LNCAP (cell line): ENCODE data around the gene ANKRD33.

ENCODE experiments used
- TF ChIP-seq, protein P1 (sequence below): fragments of 450-650 bp; IDR thresholded peaks from 2 replicates; pipeline ENCODE4 v1.5.1; 2017; ENCODE audit warnings: mild to moderate bottlenecking

The ANKRD33 gene

DNA sequence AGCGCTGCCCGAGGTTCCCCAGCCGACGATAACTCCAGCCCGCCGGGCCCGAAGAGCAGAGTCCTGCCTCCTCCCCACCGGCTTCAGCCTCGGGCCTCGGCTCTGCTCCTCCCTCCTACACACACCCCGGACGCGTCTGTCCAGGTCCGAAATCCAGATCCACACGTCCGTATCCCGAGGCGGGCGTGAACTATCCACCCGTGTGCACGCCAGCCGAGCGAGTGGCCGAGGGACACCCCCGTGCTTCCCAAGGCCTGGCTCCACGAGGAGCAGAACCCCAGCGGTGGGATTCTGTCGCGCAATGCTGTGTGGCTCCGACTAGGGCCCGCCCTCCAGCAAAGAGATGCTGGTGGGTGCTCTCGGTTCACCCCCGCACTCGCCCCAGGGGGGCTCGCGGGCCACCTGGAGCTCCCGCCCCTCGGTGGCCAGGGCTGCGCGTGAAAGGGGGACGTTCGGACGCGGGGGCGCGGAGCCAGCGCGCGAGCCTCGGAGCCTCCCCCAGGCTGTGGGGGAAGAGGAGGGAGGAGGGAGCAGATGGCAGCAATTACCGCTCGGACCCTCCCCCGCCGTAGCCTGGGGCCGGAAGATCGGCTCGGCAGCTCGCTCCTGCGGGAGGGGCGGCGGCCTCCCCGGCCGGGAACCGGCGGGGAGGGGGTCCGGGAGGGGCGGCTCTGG lies 18.9 kb upstream of the ANKRD33 start:
- TF ChIP-seq, protein P1, sequence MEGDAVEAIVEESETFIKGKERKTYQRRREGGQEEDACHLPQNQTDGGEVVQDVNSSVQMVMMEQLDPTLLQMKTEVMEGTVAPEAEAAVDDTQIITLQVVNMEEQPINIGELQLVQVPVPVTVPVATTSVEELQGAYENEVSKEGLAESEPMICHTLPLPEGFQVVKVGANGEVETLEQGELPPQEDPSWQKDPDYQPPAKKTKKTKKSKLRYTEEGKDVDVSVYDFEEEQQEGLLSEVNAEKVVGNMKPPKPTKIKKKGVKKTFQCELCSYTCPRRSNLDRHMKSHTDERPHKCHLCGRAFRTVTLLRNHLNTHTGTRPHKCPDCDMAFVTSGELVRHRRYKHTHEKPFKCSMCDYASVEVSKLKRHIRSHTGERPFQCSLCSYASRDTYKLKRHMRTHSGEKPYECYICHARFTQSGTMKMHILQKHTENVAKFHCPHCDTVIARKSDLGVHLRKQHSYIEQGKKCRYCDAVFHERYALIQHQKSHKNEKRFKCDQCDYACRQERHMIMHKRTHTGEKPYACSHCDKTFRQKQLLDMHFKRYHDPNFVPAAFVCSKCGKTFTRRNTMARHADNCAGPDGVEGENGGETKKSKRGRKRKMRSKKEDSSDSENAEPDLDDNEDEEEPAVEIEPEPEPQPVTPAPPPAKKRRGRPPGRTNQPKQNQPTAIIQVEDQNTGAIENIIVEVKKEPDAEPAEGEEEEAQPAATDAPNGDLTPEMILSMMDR = no peak

DNA sequence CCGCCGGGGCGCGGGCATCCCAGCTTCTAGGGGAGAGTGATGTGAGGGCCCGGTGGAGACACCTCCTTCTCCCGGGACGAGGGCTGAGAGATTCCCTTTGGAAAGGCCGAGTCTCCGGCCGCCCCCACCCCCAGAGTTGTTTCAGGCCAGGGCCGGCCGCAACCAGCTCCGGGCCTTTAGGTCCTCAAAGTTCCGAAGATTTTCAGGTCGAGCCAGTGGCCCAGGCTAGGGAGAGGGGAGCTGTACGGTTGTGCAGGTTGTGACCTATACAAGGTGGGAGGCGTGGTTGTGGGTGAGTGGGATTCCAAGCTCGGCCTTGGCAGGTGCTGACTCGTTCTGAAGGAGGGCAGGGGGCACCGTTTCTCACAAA lies 18.4 kb upstream of the ANKRD33 start:
- TF ChIP-seq, protein P1 = no peak

DNA sequence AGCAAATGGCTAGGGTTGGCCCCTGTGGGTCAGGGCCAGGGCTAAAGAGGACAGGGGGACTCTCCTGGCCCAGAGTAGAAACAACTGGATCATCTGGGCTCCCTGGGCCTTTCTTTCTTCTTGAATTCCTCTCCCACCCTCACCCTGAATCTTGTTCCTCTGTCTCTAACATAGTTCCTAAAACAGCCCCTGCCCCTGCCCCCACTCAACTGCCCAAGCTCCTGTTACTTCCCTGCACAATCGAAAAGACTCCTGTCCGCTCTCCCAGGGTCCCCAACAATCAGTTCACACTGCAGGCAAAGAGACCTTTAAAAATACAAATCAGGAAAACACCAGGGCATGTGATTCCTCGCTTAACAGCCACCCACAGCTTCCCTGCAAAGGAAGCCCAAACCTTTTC lies 18.0 kb upstream of the ANKRD33 start:
- TF ChIP-seq, protein P1 = no peak

DNA sequence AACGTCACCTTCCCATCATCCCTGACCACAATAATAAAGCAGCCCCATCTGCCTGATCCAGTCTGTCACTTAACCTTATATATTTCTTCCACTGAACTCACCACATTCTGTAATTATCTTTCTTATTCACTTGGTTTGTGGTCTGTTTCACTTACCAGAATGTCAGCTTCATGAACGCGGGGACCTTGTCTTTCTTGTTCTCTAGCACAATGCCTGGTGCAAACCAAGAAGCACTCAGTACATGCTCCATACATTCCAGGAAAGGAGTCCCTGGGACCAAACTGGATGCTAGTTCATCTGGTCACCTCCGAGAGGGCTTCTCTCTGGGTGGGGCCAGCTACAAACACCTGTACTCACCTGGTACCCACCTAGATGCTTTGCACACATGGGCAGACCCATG lies 17.4 kb upstream of the ANKRD33 start:
- TF ChIP-seq, protein P1 = no peak

DNA sequence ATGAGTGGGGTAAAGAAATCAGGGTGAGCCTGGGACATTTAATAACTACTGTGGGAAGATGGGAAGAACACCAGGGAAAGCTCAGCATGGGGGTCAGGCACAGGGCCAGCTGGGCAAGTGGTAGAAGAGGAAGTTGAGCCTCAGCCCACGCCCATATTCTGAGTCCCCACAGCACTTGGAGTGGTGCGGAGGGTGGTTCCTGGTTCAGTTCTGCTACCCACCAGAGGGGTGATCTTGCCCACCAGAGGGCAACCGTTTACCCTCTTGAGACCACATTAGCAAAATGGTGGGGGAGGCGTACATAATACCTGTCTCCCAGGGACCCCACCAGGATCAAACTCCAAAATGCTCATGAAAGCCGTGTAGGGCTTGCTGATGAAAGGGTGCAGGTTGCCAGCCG lies 16.8 kb upstream of the ANKRD33 start:
- TF ChIP-seq, protein P1 = no peak

DNA sequence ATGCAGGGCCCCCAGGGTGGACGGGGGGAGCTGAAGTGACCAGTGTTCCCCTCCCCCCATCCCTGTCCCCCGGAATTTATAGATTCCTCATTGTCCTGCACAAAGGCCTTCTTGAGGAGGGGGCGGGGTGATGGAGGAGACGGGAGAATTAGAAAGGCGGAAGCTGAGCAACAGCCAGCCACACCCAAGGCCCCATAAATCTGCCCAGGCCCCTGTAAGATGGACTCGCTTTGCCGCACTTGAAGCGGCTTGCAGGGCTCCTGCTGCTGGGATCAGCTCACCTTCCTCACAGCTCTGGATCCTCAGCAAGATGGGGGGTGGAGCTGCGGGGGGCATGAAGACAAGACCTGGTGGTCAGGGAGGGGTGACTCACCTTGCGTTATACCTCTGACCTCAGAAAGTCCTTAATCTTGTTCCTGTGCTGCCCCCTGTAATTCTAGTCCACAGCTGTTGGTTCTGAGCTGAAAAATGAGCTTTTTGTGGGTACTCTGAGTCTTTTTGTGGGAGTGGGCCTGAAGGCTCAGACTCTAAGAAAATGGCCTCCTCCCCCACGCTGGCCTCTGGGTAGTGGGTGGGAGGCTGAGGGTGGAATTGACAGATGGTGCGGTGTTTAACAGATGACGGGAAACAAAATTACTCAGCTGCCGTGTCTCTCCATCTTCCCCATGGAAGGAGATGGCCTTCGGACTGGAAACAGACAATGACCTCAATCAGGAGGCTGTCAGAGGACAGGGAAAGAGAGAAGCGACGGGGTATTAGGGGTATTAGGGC lies 15.8 kb upstream of the ANKRD33 start:
- TF ChIP-seq, protein P1 = no peak

DNA sequence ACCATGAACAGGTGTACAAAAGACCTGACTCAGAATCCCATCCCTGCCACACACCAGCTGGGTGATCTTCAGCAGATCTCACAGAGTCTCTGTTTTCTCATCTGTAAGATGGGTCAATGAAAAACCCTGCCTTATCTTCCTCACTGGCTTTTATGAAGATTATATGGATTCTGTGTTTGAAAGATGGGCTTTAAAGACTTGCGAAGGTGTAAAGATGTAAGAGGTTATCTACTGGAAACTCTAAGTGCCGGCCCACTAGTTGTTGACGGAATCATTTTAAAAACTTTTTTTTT lies 15.3 kb upstream of the ANKRD33 start:
- TF ChIP-seq, protein P1 = no peak
